Activated CD8-positive, alpha-beta memory T cell treated with anti-CD3 and anti-CD28 coated beads for 4 hours (primary cell): ENCODE data around the gene CERCAM.
A peak's percentile ranks its signal among the peaks of the same experiment; 100 is the strongest.

Experiments
- DNase-seq, 2 donors: peaks; one replicate each; pipeline ENCODE4 v3.0.0-alpha.2; 2020; ENCODE audit warnings: low read depth in 2 of 2

Gene CERCAM

GRCh38 chr9:128420651-128421481 is at the start of gene CERCAM:
TSS of gene CERCAM (plus strand) at chr9:128420857. CDS start at chr9:128420878, 21 bp downstream.
- peak in 1 of 2 donors; percentile 15 for DNase-seq

- DNase-seq, result no peak
These were observed 49.0 kb upstream of the CERCAM start for GRCh38 chr9:128371630-128372117.

GRCh38 chr9:128372188-128372641 is 48.4 kb upstream of the CERCAM start:
- DNase-seq, result no peak

GRCh38 chr9:128372784-128373183 is 47.9 kb upstream of the CERCAM start:
- no peak for DNase-seq

- DNase-seq, result no peak
These were observed 46.4 kb upstream of the CERCAM start for GRCh38 chr9:128374221-128374675.

GRCh38 chr9:128375865-128376264 is 44.8 kb upstream of the CERCAM start:
- no peak for DNase-seq

GRCh38 chr9:128382261-128382660 is 38.4 kb upstream of the CERCAM start:
- no peak for DNase-seq

- DNase-seq, result no peak
These were observed 37.5 kb upstream of the CERCAM start for GRCh38 chr9:128383007-128383753.

GRCh38 chr9:128383791-128384190 is 36.9 kb upstream of the CERCAM start:
- DNase-seq, result no peak

- DNase-seq, result no peak
These were observed 35.7 kb upstream of the CERCAM start for GRCh38 chr9:128384801-128385495.

GRCh38 chr9:128385496-128386460 is 34.9 kb upstream of the CERCAM start:
- no peak for DNase-seq

- no peak for DNase-seq
These were observed 32.5 kb upstream of the CERCAM start for GRCh38 chr9:128388150-128388549.

GRCh38 chr9:128389395-128390149 is 31.1 kb upstream of the CERCAM start:
- DNase-seq, result no peak

GRCh38 chr9:128390150-128390812 is 30.4 kb upstream of the CERCAM start:
- DNase-seq, result no peak

GRCh38 chr9:128390813-128391711 is 29.6 kb upstream of the CERCAM start:
- DNase-seq, result no peak

- no peak for DNase-seq
These were observed 28.7 kb upstream of the CERCAM start for GRCh38 chr9:128391956-128392301.

- no peak for DNase-seq
These were observed 28.1 kb upstream of the CERCAM start for GRCh38 chr9:128392302-128393144.
